Right hindlimb (tissue), 1 donor: ENCODE data around the gene PLS1.
"Not testable (repeated sequence)": the region's sequence is repeated elsewhere in the genome, so short reads cannot be mapped to it uniquely, and the experiment has no call there.

Source experiments
- DNase-seq: peaks from one replicate; pipeline ENCODE4 v3.0.0-alpha.2; 2018

Gene PLS1

DNA sequence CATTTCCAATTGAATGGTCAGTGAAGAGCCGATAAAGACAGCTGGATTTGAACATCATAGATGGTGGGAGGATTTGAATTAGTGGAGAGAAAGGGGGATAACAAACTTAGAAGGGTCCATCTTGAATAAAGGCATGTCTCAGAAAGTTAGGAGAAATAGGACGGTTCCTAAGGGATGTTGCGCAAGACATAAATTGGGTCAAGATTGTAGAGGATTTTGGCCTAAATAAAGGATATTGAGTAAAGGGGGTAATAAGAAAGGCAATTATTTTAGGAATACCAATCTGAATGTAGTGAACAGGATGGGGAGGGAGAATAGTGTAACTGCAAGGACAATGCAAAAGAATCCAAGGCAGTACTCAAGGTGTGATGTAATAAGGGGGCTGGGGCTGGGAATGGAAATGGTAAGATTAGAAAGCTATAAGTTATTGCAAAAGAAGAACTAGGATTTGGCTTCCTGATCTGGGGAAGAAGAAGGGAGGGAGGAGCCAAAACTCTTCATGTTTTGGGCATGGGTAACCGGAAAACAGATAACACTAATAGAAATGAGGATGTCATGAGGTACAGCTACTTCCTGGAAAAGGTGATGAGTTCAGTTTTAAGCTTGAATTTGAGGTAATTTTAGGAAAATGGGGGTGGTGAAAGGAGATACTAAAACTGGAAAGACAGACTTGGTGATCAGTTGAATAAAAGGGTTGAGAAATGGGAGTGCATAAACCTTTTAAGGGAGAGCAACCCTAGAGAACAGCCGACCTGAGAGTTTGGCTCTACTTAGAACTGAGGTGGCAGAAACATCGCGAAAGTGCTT lies 110.3 kb downstream of the PLS1 start:
- DNase-seq, result no peak

DNA sequence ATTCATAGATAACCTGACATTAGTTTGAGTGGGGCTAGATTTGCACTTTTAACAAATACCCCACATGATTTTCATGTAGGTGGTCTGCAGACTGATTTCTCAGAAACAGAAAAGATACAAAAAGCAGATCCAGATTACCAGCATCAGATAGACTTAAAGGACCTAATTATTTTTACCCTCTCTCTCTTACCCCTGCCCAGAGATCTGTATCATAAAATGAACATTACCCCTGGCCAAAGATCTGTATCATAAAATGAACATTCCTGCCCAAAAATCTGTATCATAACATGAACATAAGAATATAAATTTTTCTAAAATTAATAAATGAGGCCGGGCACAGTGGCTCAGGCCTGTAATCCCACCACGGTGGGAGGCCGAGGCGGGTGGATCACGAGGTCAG lies 113.0 kb downstream of the PLS1 start:
- no peak for DNase-seq

- not testable (repeated sequence) for DNase-seq
Observed at GRCh38 chr3:142714882-142715281, 118.7 kb downstream of the PLS1 start.

GRCh38 chr3:142716102-142716501 lies 119.9 kb downstream of the PLS1 start:
- no peak for DNase-seq

GRCh38 chr3:142723665-142723967 lies 127.4 kb downstream of the PLS1 start:
- no peak for DNase-seq

- DNase-seq, result peak; percentile 90
Observed at GRCh38 chr3:142723968-142724681, 127.9 kb downstream of the PLS1 start, which contains the start of gene TRPC1. TRPC1 (plus strand) TSS chr3:142724034; CDS start chr3:142724560, 526 bp downstream.

DNA sequence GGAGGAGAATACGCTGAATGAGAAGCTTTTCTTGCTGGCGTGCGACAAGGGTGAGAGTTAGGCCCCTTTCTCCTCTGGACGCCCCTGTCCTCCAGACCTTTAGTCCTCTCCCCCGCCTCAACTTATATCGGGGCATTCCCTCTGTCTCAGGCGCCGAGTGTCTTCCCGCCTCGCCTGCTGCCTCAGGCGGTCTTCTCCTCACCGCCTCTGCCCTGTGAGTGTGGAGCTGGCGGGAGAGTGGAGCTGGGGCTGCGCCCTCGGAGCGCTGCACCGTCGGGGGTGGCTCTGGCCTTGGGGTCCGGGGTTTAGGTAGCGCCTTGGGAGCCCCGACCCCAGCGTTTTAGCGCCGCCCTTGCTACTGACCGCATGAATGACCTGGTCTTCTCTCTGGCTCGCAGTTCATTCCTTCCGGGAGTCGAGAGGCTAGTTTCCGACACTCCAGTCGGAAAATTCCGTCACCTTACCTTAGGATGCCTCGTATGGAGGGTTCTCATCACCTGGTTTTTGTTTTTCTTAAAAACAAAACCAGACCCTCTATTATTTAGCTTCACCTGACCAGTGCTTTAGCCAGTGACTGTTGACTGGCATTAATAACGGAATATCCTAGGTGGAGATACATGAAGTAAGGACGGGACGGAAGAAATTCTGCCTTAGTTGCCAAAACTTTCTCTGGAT lies 128.6 kb downstream of the PLS1 start:
- peak; percentile 55 for DNase-seq

- DNase-seq, result no peak
Observed at GRCh38 chr3:142725357-142725739, 129.2 kb downstream of the PLS1 start.

DNA sequence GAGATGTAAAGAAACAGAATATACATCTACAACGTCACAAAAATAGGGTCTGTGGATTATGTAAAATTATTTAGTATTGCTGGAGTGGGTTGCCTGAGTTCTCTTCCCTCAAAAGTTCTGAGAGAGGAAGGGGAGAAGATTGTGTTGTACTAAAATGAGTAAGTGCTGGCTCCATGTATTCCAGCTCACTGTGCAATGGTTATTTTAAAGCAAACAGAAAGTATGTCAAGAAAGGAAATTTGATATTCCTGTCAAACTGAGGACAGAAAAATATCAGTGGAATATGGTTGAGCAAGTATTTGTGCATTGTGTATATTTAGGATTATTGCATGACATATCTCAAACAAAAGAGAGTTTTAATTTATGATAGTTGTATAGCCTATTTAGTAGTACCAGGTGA lies 129.8 kb downstream of the PLS1 start:
- no peak for DNase-seq

DNA sequence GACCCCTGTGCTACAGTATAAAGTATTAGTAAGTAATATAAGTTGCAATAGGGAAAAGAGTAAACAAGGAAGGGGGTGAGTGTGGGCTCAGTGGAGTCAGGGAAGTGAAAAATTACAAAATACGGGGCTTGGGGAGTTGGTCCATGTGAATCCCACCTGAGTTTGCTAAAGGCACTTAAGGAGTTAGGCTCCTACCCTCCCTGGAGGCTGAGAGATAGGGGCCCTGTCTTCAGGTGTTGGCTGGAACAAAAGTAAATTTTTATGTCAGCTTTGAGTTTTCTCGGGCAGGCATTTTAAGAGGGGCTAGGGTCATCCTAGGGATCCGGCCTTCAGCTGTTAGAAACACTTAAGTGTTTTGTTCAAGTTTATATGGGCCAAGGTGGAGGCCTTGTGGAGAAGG lies 135.9 kb downstream of the PLS1 start:
- DNase-seq, result no peak

- DNase-seq, result no peak
Observed at GRCh38 chr3:142734834-142735233, 138.6 kb downstream of the PLS1 start.

- DNase-seq, result no peak
Observed at GRCh38 chr3:142735462-142735861, 139.3 kb downstream of the PLS1 start.

DNA sequence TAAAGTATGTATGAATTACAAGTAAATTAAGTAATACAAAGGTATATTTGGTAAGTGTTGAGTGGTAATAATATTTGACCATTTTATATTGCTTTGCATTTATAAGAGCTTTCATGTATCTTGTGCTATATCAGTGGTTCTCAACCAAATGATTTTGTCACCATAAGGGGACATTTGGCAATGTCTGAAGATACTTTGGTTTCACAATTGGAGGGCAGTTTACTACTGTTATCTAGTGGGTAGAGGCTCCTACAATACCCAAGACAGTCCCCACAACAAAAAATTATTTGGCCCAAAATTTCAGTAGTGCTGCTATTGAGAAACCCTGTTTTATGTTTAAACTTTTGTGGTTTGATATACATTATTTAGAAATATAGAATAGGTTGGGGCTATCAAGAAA lies 142.2 kb downstream of the PLS1 start:
- DNase-seq, result no peak

DNA sequence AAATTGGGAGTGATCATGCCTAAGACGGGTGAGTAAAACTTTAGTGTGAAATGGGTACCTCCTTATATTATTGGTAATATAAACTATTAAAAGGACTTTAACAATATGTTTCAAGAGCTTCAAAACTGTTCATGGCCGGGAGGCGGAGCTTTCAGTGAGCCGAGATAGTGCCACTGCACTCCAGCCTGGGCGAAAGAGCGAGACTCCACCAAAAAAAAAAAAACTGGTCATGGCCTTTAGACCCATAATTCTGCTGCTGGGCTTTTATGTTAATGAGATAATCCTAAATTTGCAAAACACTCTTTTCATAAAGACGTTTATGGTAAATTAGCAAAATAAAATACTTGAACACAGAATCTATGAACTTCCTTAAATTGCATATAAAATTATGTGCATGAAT lies 150.5 kb downstream of the PLS1 start:
- DNase-seq, result no peak

GRCh38 chr3:142750531-142750930 lies 154.3 kb downstream of the PLS1 start:
- not testable (repeated sequence) for DNase-seq

DNA sequence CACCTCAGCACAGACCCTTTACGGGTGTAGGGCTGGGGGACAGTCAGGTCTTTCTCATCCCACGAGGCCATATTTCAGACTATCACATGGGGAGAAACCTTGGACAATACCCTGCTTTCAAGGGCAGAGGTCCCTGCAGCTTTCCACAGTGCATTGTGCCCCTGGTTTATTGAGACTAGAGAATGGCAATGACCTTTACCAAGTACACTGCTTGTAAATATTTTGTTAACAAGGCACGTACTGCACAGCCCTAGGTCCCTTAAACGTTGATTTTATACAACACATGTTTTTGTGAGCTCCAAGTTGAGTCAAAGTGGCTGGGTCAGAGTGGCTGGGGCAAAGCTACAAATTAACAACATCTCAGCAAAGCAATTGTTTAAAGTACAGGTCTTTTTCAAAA lies 156.4 kb downstream of the PLS1 start:
- DNase-seq, result not testable (repeated sequence)

GRCh38 chr3:142754494-142754893 lies 158.3 kb downstream of the PLS1 start:
- no peak for DNase-seq
